Measurements from ENCODE around the gene LETMD1.

DNA sequence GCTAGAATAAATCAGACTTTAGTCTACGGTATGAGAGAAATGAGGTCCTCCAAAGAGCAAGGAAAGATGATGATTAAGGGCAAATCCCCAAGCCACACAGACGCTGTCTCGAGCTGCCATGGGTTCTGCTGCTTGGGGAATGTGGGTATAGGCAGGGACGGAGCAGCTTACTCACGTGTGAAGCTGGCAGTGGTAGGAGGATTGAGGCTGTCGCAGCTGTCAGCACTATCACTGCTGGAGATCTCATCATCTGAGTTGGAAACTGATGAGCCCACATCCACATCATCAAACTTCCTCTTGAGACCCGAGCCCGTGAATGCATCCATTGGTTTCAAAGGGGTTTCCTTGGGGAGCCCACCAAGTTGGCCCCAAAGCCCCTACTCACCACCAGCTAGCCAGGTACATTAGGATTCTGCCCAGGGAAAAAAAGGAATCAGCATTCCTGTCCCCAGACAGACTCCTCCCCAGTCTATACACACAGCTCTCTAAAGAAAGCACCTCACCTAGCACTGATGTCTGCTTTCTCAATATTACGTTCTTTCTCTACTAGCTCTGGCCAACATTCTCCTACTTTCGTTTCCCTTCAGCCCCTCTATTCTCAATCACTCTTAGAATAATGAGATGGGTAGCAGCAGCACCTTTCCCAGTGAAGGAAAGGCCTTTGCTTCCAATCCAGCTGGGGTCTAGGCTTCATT lies 28.3 kb downstream of the LETMD1 start:
- no peak for TF ChIP-seq CTCF (IDR thresholded peaks at IDR 0.05)
- TF ChIP-seq POLR2A (IDR thresholded peaks at IDR 0.05) = no peak

Measured in right lobe of liver (tissue), 4 donors.